GM06990 (cell line): ENCODE results near the gene RAB20.
A peak's percentile ranks its signal among the peaks of the same experiment; 100 is the strongest.

Experiments used
- DNase-seq: peaks from one replicate; pipeline ENCODE4 v3.0.0-alpha.2; 2011; ENCODE audit not compliant: insufficient read length; ENCODE audit errors: extremely low read depth
- H3K27me3 ChIP-seq: replicated peaks from 2 replicates; pipeline ENCODE4 v1.6.0; 2011; ENCODE audit warnings: low read length; ENCODE audit not compliant: control insufficient read depth, insufficient read depth
- H3K36me3 ChIP-seq: 2 replicates; pipeline ENCODE4 v1.5.1; 2011; ENCODE audit warnings: low read length; ENCODE audit not compliant: control insufficient read depth, insufficient read depth
- H3K4me3 ChIP-seq: replicated peaks from 2 replicates; pipeline ENCODE4 v1.5.1; 2011; ENCODE audit warnings: low read depth, mild to moderate bottlenecking, control low read depth, low read length
- TF ChIP-seq, protein P1 (sequence below): IDR thresholded peaks from 2 replicates; pipeline ENCODE4 v1.5.1; 2011; ENCODE audit warnings: low read length, control low read depth, mild to moderate bottlenecking, inconsistent platforms; ENCODE audit not compliant: insufficient read depth, poor library complexity, severe bottlenecking

The RAB20 gene

DNA sequence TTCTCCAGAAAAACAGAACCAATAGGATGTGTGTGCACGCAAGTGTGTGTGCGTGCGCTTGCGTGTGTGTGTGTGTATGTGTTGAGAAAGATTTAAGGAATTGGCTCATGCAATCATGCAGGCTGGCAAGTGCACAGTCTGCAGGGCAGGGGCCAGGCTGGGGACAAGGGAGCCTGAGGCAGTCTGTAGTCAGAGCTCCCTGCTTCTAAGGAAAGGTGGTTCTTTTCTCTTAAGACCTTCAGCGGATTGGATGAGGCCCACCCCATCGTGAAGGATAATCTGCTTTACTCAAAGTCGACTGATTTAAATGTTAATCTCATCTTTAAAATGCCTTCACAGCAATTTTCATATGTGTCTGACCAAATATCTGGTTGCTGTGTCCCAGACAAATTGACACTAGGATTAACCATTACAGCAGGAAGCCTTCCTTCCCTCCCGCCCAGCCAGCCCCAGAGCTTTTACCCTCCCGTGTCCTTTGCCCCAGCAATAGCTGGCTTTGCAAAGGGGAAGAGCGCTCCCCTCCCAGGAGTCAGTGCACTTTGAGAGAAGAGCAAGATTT lies 38.8 kb upstream of the RAB20 start:
- H3K27me3 ChIP-seq = no peaks in the 10 kb centered on the region
- no peak for DNase-seq

DNA sequence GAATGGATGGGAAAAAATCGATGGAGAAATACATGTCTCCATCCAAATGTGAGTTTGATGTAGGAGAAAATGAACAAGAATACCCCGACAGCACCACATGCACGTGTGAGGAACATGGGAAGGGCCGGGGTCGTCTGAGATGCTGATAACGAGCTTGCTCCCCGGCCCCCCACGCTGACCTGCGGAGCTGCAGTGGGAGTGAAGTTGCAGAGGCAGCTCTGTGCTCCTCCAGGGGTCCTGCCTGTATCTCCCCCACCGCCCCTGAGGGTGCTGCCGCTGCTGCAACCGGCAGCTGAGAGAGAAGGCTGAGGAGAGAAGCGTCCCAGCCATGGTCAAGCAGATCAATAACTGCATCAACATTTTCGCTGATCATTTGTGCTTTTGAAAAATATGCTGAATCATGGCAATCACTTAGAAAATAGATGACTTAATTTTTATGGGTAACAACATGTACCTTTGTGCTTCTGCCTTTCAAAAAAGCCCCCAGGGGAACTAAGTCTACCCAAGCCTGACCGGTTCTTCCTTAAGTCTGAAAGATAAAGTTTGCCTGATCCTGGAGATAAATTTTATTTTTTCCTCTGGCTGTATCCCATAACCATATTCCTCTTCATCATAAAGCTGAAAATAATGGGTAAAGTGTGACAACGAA lies 35.6 kb upstream of the RAB20 start:
- TF ChIP-seq, protein P1, sequence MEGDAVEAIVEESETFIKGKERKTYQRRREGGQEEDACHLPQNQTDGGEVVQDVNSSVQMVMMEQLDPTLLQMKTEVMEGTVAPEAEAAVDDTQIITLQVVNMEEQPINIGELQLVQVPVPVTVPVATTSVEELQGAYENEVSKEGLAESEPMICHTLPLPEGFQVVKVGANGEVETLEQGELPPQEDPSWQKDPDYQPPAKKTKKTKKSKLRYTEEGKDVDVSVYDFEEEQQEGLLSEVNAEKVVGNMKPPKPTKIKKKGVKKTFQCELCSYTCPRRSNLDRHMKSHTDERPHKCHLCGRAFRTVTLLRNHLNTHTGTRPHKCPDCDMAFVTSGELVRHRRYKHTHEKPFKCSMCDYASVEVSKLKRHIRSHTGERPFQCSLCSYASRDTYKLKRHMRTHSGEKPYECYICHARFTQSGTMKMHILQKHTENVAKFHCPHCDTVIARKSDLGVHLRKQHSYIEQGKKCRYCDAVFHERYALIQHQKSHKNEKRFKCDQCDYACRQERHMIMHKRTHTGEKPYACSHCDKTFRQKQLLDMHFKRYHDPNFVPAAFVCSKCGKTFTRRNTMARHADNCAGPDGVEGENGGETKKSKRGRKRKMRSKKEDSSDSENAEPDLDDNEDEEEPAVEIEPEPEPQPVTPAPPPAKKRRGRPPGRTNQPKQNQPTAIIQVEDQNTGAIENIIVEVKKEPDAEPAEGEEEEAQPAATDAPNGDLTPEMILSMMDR = no peak
- no peak for DNase-seq
- H3K27me3 ChIP-seq = no peaks in the 10 kb centered on the region
- H3K4me3 ChIP-seq = no peak overlapping the region
- no peaks in the 10 kb centered on the region for H3K36me3 ChIP-seq

More for the DNA sequence above, 38.8 kb upstream of the RAB20 start:
- Histone ChIP-seq H3K4me3 (no peak overlapping the region), H3K36me3 (no peaks in the 10 kb centered on the region)
- TF ChIP-seq, protein P1 = no peak

DNA sequence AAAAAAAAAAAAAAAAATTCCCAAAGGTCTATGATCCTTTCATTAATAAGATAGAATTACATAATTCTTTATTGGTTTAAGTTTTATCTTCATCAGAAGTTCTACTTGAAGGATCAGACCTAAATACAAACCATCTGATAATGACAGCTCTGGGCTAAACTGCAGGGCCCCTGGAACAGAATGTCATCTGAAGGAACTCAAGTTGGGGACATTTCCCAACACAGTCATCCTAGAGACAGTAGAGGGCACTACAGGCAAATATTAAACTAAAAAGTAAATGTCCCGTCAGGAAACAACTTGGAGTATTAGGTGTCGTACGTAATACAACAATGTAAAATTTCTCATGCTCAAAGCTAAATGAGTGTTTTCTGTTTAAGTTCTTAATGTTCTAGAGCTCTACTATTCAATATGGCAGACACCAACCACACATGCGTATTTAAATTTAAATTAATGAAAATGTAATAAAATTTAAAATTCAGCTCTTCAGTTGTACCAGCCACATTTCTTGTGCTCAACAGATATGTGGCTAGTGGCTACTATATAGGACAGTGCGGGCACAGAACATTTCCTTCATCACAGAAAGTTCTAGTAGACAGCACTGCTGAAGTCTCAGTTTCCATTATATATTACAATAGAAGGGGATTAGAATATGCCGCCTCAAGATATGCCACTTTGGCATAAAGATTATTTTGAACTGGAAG lies 32.1 kb upstream of the RAB20 start:
- Histone ChIP-seq H3K4me3 (no peak overlapping the region), H3K27me3 (no peaks in the 10 kb centered on the region), H3K36me3 (no peaks in the 10 kb centered on the region)
- TF ChIP-seq, protein P1 = peak; percentile 62
- DNase-seq = no peak

DNA sequence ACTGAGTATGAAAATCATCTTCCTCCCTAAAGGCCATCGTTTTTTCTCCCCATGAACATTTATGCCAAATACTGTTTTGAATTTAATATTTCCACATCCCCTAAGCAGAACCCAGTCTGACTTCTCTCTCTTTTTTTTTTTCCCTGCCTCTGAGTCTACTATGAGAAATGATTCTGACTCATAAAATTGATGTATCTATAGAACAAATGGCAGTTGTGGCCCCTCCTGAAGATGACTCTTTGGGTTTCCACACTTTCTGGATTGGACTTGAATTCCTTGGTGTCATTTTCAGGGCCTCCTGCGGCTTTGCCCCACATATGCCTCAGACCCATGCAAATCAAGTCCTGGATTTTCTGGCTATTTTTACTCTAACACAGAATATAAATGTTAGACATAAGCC lies 31.1 kb upstream of the RAB20 start:
- TF ChIP-seq, protein P1 = no peak
- Histone ChIP-seq H3K27me3 (no peaks in the 10 kb centered on the region), H3K4me3 (no peak overlapping the region), H3K36me3 (no peaks in the 10 kb centered on the region)
- no peak for DNase-seq

DNA sequence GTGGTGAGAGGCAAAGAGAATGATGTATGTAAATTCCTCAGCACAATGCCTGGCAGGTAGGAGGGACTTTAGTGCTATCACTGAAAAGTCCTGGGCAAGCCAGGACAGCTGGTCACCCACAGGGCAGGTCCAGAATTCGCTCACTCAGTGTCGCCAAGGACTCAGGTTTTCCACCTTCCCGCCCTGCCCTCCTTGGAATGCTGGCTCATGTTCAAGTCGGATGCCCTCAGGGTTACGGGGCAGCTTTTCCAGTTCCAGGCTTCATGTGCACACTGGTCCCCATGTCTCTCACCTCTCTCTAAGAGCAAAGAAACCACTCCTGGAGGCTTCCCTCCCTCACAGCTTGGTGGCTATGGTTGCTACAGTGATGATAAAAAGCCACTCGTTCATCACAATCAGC lies 29.1 kb upstream of the RAB20 start:
- H3K27me3 ChIP-seq = no peaks in the 10 kb centered on the region
- no peak for DNase-seq
- no peaks in the 10 kb centered on the region for H3K36me3 ChIP-seq
- TF ChIP-seq, protein P1 = no peak
- H3K4me3 ChIP-seq = no peak overlapping the region
